ENCODE data around the gene SND1.

SND1 gene

DNA sequence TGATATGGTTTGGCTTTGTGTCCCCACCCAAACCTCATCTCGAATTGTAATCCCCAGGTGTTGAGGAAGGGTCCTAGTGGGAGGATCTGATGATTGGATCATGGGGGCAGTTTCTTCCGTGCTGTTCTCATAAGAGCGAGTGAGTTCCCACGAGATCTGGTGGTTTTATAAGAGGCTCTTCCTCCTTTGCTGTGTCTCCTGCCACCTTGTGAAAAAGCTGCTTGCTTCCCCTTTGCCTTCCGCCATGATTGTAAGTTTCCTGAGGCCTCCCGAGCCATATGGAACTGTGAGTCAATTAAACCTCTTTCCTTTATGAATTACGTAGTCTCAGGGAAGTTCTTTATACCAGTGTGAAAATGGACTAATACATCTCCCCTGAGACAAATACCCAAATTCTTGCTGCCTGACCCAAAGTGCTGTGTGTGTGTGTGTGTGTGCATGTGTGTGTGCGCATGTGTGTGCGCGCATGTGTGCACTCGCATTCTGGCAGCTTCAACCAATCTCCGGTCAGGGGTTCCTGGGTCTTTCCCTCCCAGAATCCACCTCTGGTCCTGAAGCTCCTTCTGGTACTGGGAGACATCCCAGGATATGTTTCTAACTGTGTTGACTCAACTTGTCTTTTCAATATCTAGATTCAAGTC is 477.4 kb downstream of the SND1 start:
- no peak overlapping the region for H3K4me3 ChIP-seq (ENCODE audit: control insufficient read depth in 1 of 7, extremely low read depth in 1 of 7, insufficient read depth in 4 of 7, low read depth in 2 of 7, low read length in 6 of 7)
- 72% methylated on average over 8 of the region's 12 CpGs for WGBS (ENCODE audit: insufficient coverage)
- H3K27me3 ChIP-seq (replicated peaks in 2 of 5; ENCODE audit: control insufficient read depth in 4 of 5, insufficient read depth in 5 of 5, low read length in 4 of 5), result peaks cover 10 to 44% (median 25%) of the 10 kb centered on the region in 5 experiments
- no peak overlapping the region for H3K27ac ChIP-seq (ENCODE audit: insufficient read depth in 1 of 2, low read depth in 1 of 2, low read length in 2 of 2, poor library complexity in 1 of 2, severe bottlenecking in 2 of 2)
- no peaks in the 10 kb centered on the region for H3K9me3 ChIP-seq (ENCODE audit: control extremely low read depth in 1 of 5, control insufficient read depth in 4 of 5, insufficient read depth in 2 of 5, low read depth in 1 of 5, low read length in 4 of 5)
- no peaks in the 10 kb centered on the region for H3K4me1 ChIP-seq (ENCODE audit: control extremely low read depth in 1 of 4, control insufficient read depth in 4 of 4, insufficient read depth in 4 of 4, low read length in 3 of 4)
- DNase-seq, result peak in 1 of 3 donors; percentile 25
- CTCF ChIA-PET, result no interaction called here
- POLR2A ChIA-PET, result no interaction called here
- H3K36me3 ChIP-seq (ENCODE audit: control insufficient read depth in 4 of 4, insufficient read depth in 4 of 4, low read length in 3 of 4), result no peaks in the 10 kb centered on the region

DNA sequence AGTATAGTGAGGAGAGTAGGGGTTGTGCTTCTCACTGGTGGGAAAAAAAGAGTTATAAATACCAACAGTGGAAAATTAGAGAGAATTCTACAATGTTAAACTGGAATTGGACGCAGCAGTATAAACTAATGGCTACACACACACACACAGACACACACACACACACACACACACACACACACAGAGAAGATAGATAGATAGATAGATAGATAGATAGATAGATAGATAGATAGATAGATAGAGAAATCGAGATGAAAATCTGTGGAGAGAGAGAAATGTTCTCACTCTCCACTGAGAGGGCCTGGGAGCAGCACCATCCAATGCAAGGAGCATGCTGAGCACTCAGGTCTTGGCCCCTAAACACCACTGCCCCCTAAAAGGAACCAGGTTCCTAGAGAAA is 479.1 kb downstream of the SND1 start:
- ChIA-PET POLR2A (interaction anchor here (0.7 kb wide), 1 partner anchor 382 kb away, joined by 3 read pairs; no protein-coding TSS in a partner anchor), CTCF (no interaction called here)
- H3K27me3 ChIP-seq (replicated peaks in 2 of 5; ENCODE audit: control insufficient read depth in 4 of 5, insufficient read depth in 5 of 5, low read length in 4 of 5), result peaks cover 18 to 56% (median 22%) of the 10 kb centered on the region in 5 experiments
- peaks cover 0 to 13% (median 11%) of the 10 kb centered on the region in 4 experiments for H3K4me1 ChIP-seq (ENCODE audit: control extremely low read depth in 1 of 4, control insufficient read depth in 4 of 4, insufficient read depth in 4 of 4, low read length in 3 of 4)
- H3K4me3 ChIP-seq (ENCODE audit: control insufficient read depth in 1 of 7, extremely low read depth in 1 of 7, insufficient read depth in 4 of 7, low read depth in 2 of 7, low read length in 6 of 7), result no peak overlapping the region
- no peaks in the 10 kb centered on the region for H3K9me3 ChIP-seq (ENCODE audit: control extremely low read depth in 1 of 5, control insufficient read depth in 4 of 5, insufficient read depth in 2 of 5, low read depth in 1 of 5, low read length in 4 of 5)
- no peak overlapping the region for H3K27ac ChIP-seq (ENCODE audit: insufficient read depth in 1 of 2, low read depth in 1 of 2, low read length in 2 of 2, poor library complexity in 1 of 2, severe bottlenecking in 2 of 2)
- no peak for DNase-seq
- H3K36me3 ChIP-seq (ENCODE audit: control insufficient read depth in 4 of 4, insufficient read depth in 4 of 4, low read length in 3 of 4), result no peaks in the 10 kb centered on the region
- WGBS (ENCODE audit: insufficient coverage), result no CpG with 5 or more reads among the region's 2 CpGs

DNA sequence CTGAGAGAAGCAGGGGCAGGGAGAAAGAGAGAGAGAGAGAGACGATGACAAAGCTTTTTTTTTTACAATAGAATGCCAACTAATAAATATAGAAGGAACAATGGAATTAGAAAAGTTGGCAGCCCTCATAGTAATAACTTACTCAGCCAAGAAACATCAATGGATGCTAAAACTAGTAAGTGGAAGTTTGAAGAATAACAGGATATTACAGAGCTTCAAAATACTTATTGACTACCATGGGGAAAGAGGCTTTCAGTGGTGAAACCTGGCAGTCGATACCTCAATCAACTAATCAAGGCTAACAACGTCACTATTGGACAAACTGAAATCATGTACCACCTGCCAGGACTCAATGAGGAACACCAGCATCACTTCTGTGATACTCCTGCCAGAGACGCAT is 479.7 kb downstream of the SND1 start:
- Histone ChIP-seq H3K4me3 (ENCODE audit: control insufficient read depth in 1 of 7, extremely low read depth in 1 of 7, insufficient read depth in 4 of 7, low read depth in 2 of 7, low read length in 6 of 7) (no peak overlapping the region), H3K36me3 (ENCODE audit: control insufficient read depth in 4 of 4, insufficient read depth in 4 of 4, low read length in 3 of 4) (no peaks in the 10 kb centered on the region), H3K27me3 (replicated peaks in 2 of 5; ENCODE audit: control insufficient read depth in 4 of 5, insufficient read depth in 5 of 5, low read length in 4 of 5) (peaks cover 19 to 61% (median 25%) of the 10 kb centered on the region in 5 experiments), H3K27ac (ENCODE audit: insufficient read depth in 1 of 2, low read depth in 1 of 2, low read length in 2 of 2, poor library complexity in 1 of 2, severe bottlenecking in 2 of 2) (no peak overlapping the region), H3K9me3 (ENCODE audit: control extremely low read depth in 1 of 5, control insufficient read depth in 4 of 5, insufficient read depth in 2 of 5, low read depth in 1 of 5, low read length in 4 of 5) (no peaks in the 10 kb centered on the region), H3K4me1 (ENCODE audit: control extremely low read depth in 1 of 4, control insufficient read depth in 4 of 4, insufficient read depth in 4 of 4, low read length in 3 of 4) (peaks cover 0 to 17% (median 15%) of the 10 kb centered on the region in 4 experiments)
- ChIA-PET POLR2A (no interaction called here), CTCF (interaction anchor here (1.2 kb wide), 1 partner anchor 30 kb away, joined by 3 read pairs; no protein-coding TSS in a partner anchor)
- 88% methylated on average over 1 of the region's 4 CpGs for WGBS (ENCODE audit: insufficient coverage)
- no peak for DNase-seq

DNA sequence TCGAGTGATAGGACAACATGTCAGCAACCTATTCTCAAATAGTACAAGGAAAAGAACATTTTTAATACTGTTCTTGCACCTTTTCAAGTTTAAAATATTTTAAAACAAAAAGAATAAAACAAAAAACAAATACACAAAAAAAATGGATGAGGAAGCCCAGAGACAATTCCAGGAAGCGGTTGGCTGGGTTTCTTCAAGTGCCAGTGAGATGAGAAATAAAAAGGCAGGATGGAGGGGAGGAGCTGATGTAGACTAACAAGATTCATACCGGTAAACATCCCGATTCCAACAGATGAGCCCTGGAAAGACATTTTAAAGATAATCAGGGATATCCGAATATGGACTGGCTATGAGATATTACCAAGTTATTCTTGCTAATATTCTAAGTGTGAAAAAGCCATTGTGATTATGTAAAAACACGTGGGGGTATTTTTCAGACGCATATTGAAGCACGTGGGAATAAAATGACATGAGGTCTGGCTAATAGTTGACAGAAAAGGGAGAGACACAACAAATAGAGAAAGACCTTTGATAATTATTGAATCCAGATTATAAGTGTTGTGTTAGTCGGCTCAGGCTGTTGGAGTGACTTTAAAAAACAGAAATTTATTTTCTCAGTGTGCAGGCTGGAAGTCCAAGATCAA is 480.6 kb downstream of the SND1 start:
- no peaks in the 10 kb centered on the region for H3K36me3 ChIP-seq (ENCODE audit: control insufficient read depth in 4 of 4, insufficient read depth in 4 of 4, low read length in 3 of 4)
- H3K27me3 ChIP-seq (replicated peaks in 2 of 5; ENCODE audit: control insufficient read depth in 4 of 5, insufficient read depth in 5 of 5, low read length in 4 of 5), result peaks cover 19 to 67% (median 32%) of the 10 kb centered on the region in 5 experiments
- no peaks in the 10 kb centered on the region for H3K9me3 ChIP-seq (ENCODE audit: control extremely low read depth in 1 of 5, control insufficient read depth in 4 of 5, insufficient read depth in 2 of 5, low read depth in 1 of 5, low read length in 4 of 5)
- no peak for DNase-seq
- 64% methylated on average over 6 of the region's 9 CpGs for WGBS (ENCODE audit: insufficient coverage)
- H3K4me3 ChIP-seq (ENCODE audit: control insufficient read depth in 1 of 7, extremely low read depth in 1 of 7, insufficient read depth in 4 of 7, low read depth in 2 of 7, low read length in 6 of 7), result no peak overlapping the region
- peaks cover 0 to 20% (median 17%) of the 10 kb centered on the region in 4 experiments for H3K4me1 ChIP-seq (ENCODE audit: control extremely low read depth in 1 of 4, control insufficient read depth in 4 of 4, insufficient read depth in 4 of 4, low read length in 3 of 4)
- H3K27ac ChIP-seq (ENCODE audit: insufficient read depth in 1 of 2, low read depth in 1 of 2, low read length in 2 of 2, poor library complexity in 1 of 2, severe bottlenecking in 2 of 2), result no peak overlapping the region
- ChIA-PET CTCF (interaction anchor here (1.2 kb wide), 1 partner anchor 31 kb away, joined by 3 read pairs; no protein-coding TSS in a partner anchor), POLR2A (no interaction called here)

DNA sequence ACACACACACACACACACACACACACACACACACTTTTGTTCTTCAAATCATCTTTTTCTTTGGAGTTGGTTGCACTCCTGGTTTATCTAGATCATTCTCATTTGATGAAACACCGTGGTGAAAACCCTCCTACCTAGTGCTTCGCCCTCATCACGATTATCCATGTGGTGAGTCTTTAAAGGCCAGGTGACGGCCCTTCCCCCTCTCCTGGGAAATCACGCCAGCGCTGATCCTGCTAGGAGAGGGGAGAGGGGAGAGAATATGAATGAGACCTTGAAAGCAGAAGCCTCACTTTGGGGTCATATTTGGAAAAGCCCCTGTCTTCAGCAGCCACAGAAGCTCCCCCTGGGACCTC is 483.1 kb downstream of the SND1 start:
- Histone ChIP-seq H3K27ac (ENCODE audit: insufficient read depth in 1 of 2, low read depth in 1 of 2, low read length in 2 of 2, poor library complexity in 1 of 2, severe bottlenecking in 2 of 2) (no peak overlapping the region), H3K36me3 (ENCODE audit: control insufficient read depth in 4 of 4, insufficient read depth in 4 of 4, low read length in 3 of 4) (no peaks in the 10 kb centered on the region), H3K4me3 (ENCODE audit: control insufficient read depth in 1 of 7, extremely low read depth in 1 of 7, insufficient read depth in 4 of 7, low read depth in 2 of 7, low read length in 6 of 7) (peak overlapping the region in 5 of 7 experiments; percentile 54 to 79 (median 70)), H3K27me3 (replicated peaks in 2 of 5; ENCODE audit: control insufficient read depth in 4 of 5, insufficient read depth in 5 of 5, low read length in 4 of 5) (peaks cover 19 to 69% (median 32%) of the 10 kb centered on the region in 5 experiments), H3K4me1 (ENCODE audit: control extremely low read depth in 1 of 4, control insufficient read depth in 4 of 4, insufficient read depth in 4 of 4, low read length in 3 of 4) (peaks cover 0 to 20% (median 17%) of the 10 kb centered on the region in 4 experiments), H3K9me3 (ENCODE audit: control extremely low read depth in 1 of 5, control insufficient read depth in 4 of 5, insufficient read depth in 2 of 5, low read depth in 1 of 5, low read length in 4 of 5) (peaks cover 0 to under 1% (median 0%) of the 10 kb centered on the region in 5 experiments)
- ChIA-PET CTCF (interaction anchor here (0.8 to 5.8 kb wide), 24 partner anchors 9 to 427 kb away, joined by 3 to 68 read pairs (median 4); no protein-coding TSS in a partner anchor), POLR2A (interaction anchor here (0.6 to 1.4 kb wide), 4 partner anchors 10 to 104 kb away, joined by 3 to 6 read pairs (median 3); partner anchors contain the start of gene LRRC4)
- peak in 2 of 3 donors; percentile 7 to 11 for DNase-seq
- WGBS (ENCODE audit: insufficient coverage), result 8% methylated on average over 2 of the region's 6 CpGs

DNA sequence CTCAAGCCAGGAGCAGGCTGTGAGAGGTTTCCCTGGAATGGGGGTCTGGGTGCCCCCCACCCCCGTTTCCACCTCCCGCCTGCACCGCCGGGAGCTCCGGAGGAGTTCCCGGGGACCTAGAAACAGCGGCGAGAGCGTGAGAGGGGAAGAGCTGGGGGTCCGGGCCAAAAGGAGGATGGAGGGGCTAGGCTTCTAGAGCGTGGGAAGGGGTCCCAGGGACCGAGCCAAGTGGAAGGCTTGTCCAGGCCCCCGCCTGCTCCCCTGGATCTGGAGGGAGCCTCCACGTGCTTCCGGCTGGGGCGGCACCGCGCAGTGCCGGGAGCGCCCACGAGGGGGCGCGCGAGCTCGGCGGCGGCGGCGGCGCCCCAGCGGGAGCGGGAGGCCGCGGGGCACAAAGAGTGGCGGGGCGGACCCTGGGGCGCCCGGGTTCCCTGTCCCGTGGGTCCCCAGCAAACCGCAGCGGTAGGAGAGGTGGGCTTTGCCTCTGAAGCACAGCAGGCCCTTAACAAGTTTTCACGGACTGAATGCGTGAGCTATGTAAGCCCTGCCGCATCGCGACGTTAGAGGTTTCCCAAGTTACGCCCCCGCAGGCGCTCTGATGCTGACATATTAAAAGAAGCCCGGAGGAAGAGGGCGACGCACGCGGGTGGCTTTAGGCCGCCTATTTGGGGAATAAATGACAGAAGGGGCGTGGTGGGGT is 483.7 kb downstream of the SND1 start:
- ChIA-PET POLR2A (interaction anchor here (0.6 to 1.4 kb wide), 4 partner anchors 10 to 105 kb away, joined by 3 to 6 read pairs (median 3); partner anchors contain the start of gene LRRC4), CTCF (interaction anchor here (0.8 to 5.8 kb wide), 28 partner anchors 8 to 428 kb away, joined by 3 to 68 read pairs (median 4); no protein-coding TSS in a partner anchor)
- WGBS (ENCODE audit: insufficient coverage), result under 1% methylated on average over 30 of the region's 57 CpGs
- H3K9me3 ChIP-seq (ENCODE audit: control extremely low read depth in 1 of 5, control insufficient read depth in 4 of 5, insufficient read depth in 2 of 5, low read depth in 1 of 5, low read length in 4 of 5), result peaks cover 0 to 4% (median 0%) of the 10 kb centered on the region in 5 experiments
- H3K27ac ChIP-seq (ENCODE audit: insufficient read depth in 1 of 2, low read depth in 1 of 2, low read length in 2 of 2, poor library complexity in 1 of 2, severe bottlenecking in 2 of 2), result no peak overlapping the region
- peak overlapping the region; percentile 32 to 79 (median 62) for H3K4me3 ChIP-seq (ENCODE audit: control insufficient read depth in 1 of 7, extremely low read depth in 1 of 7, insufficient read depth in 4 of 7, low read depth in 2 of 7, low read length in 6 of 7)
- peak; percentile 49 to 77 (median 70) for DNase-seq
- H3K27me3 ChIP-seq (replicated peaks in 2 of 5; ENCODE audit: control insufficient read depth in 4 of 5, insufficient read depth in 5 of 5, low read length in 4 of 5), result peaks cover 19 to 65% (median 32%) of the 10 kb centered on the region in 5 experiments
- H3K4me1 ChIP-seq (ENCODE audit: control extremely low read depth in 1 of 4, control insufficient read depth in 4 of 4, insufficient read depth in 4 of 4, low read length in 3 of 4), result peaks cover 0 to 20% (median 17%) of the 10 kb centered on the region in 4 experiments
- no peaks in the 10 kb centered on the region for H3K36me3 ChIP-seq (ENCODE audit: control insufficient read depth in 4 of 4, insufficient read depth in 4 of 4, low read length in 3 of 4)

All from common myeloid progenitor, CD34-positive (primary cell).